Measurements from ENCODE around the gene HMGN1. TPM values are rescaled to one million over a fixed set of nuclear protein-coding genes. Genes with fewer than 3 reads are reported as not detected.

HMGN1 gene
- polyA plus RNA-seq, 1 of the 3 experiments (the other 2 are of a cell fraction): 219 TPM

- no peak for TF ChIP-seq ZBTB33 (IDR thresholded peaks at IDR 0.05; ENCODE audit: borderline replicate concordance, low read depth)
- TF ChIP-seq EP300 (IDR thresholded peaks at IDR 0.05; ENCODE audit: borderline replicate concordance in 1 of 2, low read depth in 1 of 2, low read length in 1 of 2): peak in 1 of 2 experiments; percentile 62; a peak in 1 of 4 replicates
- TF ChIP-seq TAF1 (IDR thresholded peaks at IDR 0.05; ENCODE audit: borderline replicate concordance, low read depth, low read length): peak; percentile 76
- peak; percentile 9; the same call in 1 of the 2 replicates for TF ChIP-seq ELF1 (IDR thresholded peaks at IDR 0.05)
- peak; percentile 39 for TF ChIP-seq TCF12 (IDR thresholded peaks at IDR 0.05)
- TF ChIP-seq PBX3 (IDR thresholded peaks at IDR 0.05): peak; percentile 79
- no peak for TF ChIP-seq NRF1 (IDR thresholded peaks at IDR 0.05; ENCODE audit: low read depth, low read length)
- peak; percentile 97 for TF ChIP-seq MAX (IDR thresholded peaks at IDR 0.05; ENCODE audit: low read depth)
- peak; percentile 49; the same call in 1 of the 2 replicates for TF ChIP-seq USF1 (IDR thresholded peaks at IDR 0.05; ENCODE audit: borderline replicate concordance, low read depth)
- TF ChIP-seq REST (IDR thresholded peaks at IDR 0.05; ENCODE audit: low read depth, low read length): no peak; the same call in 1 of the 2 replicates
- TF ChIP-seq CHD2 (IDR thresholded peaks at IDR 0.05; ENCODE audit: low read length, partially characterized antibody): peak; percentile 97
These were observed 35.2 kb downstream of the HMGN1 start, which contains the start of gene BRWD1 (continued) for GRCh38 chr21:39313571-39314142.

Data from SK-N-SH (cell line).